H9 (cell line): ENCODE measurements around the gene ASPA. TPM values are rescaled to one million over a fixed set of nuclear protein-coding genes. Genes with fewer than 3 reads are reported as not detected.

Experiments used
- DNase-seq: peaks from one replicate; pipeline ENCODE4 v3.0.0-alpha.2; 2017
- H2AFZ ChIP-seq: one replicate; pipeline ENCODE4 v1.6.1; 2013; ENCODE audit warnings: mild to moderate bottlenecking, low read length, control low read depth, moderate library complexity
- H2AK5ac ChIP-seq: 2 replicates; pipeline ENCODE4 v1.6.1; 2013; ENCODE audit warnings: low read length, control low read depth, mixed read lengths; ENCODE audit not compliant: insufficient read length
- H2BK120ac ChIP-seq: one replicate; pipeline ENCODE4 v1.6.1; 2013; ENCODE audit warnings: low read depth, mild to moderate bottlenecking, low read length, control low read depth, inconsistent platforms; ENCODE audit not compliant: poor library complexity, severe bottlenecking
- H2BK12ac ChIP-seq: 2 replicates; pipeline ENCODE4 v1.6.1; 2013; ENCODE audit warnings: low read length, control low read depth, mixed read lengths, low read depth; ENCODE audit not compliant: insufficient read length
- H2BK15ac ChIP-seq: 2 replicates; pipeline ENCODE4 v1.6.1; 2013; ENCODE audit warnings: low read depth, low read length, control low read depth
- H2BK20ac ChIP-seq: one replicate; pipeline ENCODE4 v1.6.1; 2013; ENCODE audit warnings: low read depth, mild to moderate bottlenecking, low read length, control low read depth, inconsistent platforms; ENCODE audit not compliant: poor library complexity, severe bottlenecking
- H2BK5ac ChIP-seq: 2 replicates; pipeline ENCODE4 v1.6.1; 2013; ENCODE audit warnings: low read length, control low read depth, mixed read lengths; ENCODE audit not compliant: insufficient read length
- H3K14ac ChIP-seq: 2 replicates; pipeline ENCODE4 v1.6.1; 2013; ENCODE audit warnings: low read length, control low read depth; ENCODE audit not compliant: insufficient read depth
- H3K18ac ChIP-seq: 2 replicates; pipeline ENCODE4 v1.6.1; 2013; ENCODE audit warnings: low read depth, mild to moderate bottlenecking, mixed read lengths, low read length, control low read depth; ENCODE audit not compliant: insufficient read length
- H3K23ac ChIP-seq: 2 replicates; pipeline ENCODE4 v1.6.1; 2013; ENCODE audit warnings: low read length, control low read depth, mixed read lengths, low read depth; ENCODE audit not compliant: insufficient read length
- H3K23me2 ChIP-seq: 2 replicates; pipeline ENCODE4 v1.6.1; 2013; ENCODE audit warnings: low read depth, mild to moderate bottlenecking, mixed read lengths, low read length, control low read depth; ENCODE audit not compliant: insufficient read length, poor library complexity, severe bottlenecking
- H3K27ac ChIP-seq: 2 replicates; pipeline ENCODE4 v1.5.1; 2013; ENCODE audit warnings: low read length, control low read depth, mixed read lengths, low read depth; ENCODE audit not compliant: insufficient read length
- H3K27me3 ChIP-seq: 2 replicates; pipeline ENCODE4 v1.6.1; 2013; ENCODE audit warnings: low read length, control low read depth, inconsistent platforms; ENCODE audit not compliant: insufficient read depth
- H3K4ac ChIP-seq: 2 replicates; pipeline ENCODE4 v1.6.1; 2013; ENCODE audit warnings: low read depth, mild to moderate bottlenecking, control low read depth, inconsistent platforms, low read length, moderate library complexity
- H3K4me1 ChIP-seq: 2 replicates; pipeline ENCODE4 v1.6.1; 2013; ENCODE audit warnings: low read length, control low read depth, inconsistent platforms; ENCODE audit not compliant: insufficient read depth
- H3K4me2 ChIP-seq: 2 replicates; pipeline ENCODE4 v1.6.1; 2013; ENCODE audit warnings: low read length, control low read depth, mixed read lengths; ENCODE audit not compliant: insufficient read length, insufficient read depth
- H3K56ac ChIP-seq: 2 replicates; pipeline ENCODE4 v1.6.1; 2013; ENCODE audit warnings: low read depth, mild to moderate bottlenecking, mixed read lengths, low read length, control low read depth; ENCODE audit not compliant: insufficient read length
- H3K79me1 ChIP-seq: 2 replicates; pipeline ENCODE4 v1.6.1; 2013; ENCODE audit warnings: low read depth, mild to moderate bottlenecking, moderate library complexity, low read length, control low read depth, inconsistent platforms; ENCODE audit not compliant: insufficient read depth, poor library complexity, severe bottlenecking
- H3K79me2 ChIP-seq: 2 replicates; pipeline ENCODE4 v1.6.1; 2013; ENCODE audit warnings: low read length, control low read depth, inconsistent platforms; ENCODE audit not compliant: insufficient read depth
- H3K9ac ChIP-seq: 2 replicates; pipeline ENCODE4 v1.6.1; 2013; ENCODE audit warnings: low read length, control low read depth, mixed read lengths; ENCODE audit not compliant: insufficient read length; ENCODE audit errors: extremely low read depth
- H3K9me3 ChIP-seq: one replicate; pipeline ENCODE4 v1.6.1; 2013; ENCODE audit warnings: low read depth, low read length, inconsistent platforms; ENCODE audit not compliant: control insufficient read depth
- H3T11ph ChIP-seq: one replicate; pipeline ENCODE4 v1.6.1; 2013; ENCODE audit warnings: mild to moderate bottlenecking, low read length, control low read depth, inconsistent platforms
- H4K20me1 ChIP-seq: one replicate; pipeline ENCODE4 v1.6.1; 2013; ENCODE audit not compliant: control insufficient read depth, insufficient read length, insufficient read depth
- H4K5ac ChIP-seq: 2 replicates; pipeline ENCODE4 v1.6.1; 2013; ENCODE audit warnings: low read depth, mild to moderate bottlenecking, mixed read lengths, low read length, control low read depth; ENCODE audit not compliant: insufficient read length
- H4K8ac ChIP-seq: replicated peaks from 2 replicates; pipeline ENCODE4 v1.6.1; 2013; ENCODE audit warnings: low read length, control low read depth, mixed read lengths, low read depth; ENCODE audit not compliant: insufficient read length
- H4K91ac ChIP-seq: 2 replicates; pipeline ENCODE4 v1.6.1; 2013; ENCODE audit warnings: low read depth, mild to moderate bottlenecking, moderate library complexity, mixed read lengths, low read length, control low read depth; ENCODE audit not compliant: insufficient read length
- H3K27ac Mint-ChIP-seq, 3 experiments: 2 replicates in 2 of 3; 3 replicates in 1 of 3; pipeline ENCODE4 v1.8.0; 2020 to 2021; ENCODE audit warnings: mixed read lengths in 3 of 3, mild to moderate bottlenecking in 1 of 3, moderate library complexity in 1 of 3
- H3K27me3 Mint-ChIP-seq: 2 replicates; pipeline ENCODE4 v1.8.0; 2021; ENCODE audit warnings: low read depth, mild to moderate bottlenecking, moderate library complexity, mixed read lengths
- H3K36me3 Mint-ChIP-seq, 3 experiments: 2 replicates in 2 of 3; 3 replicates in 1 of 3; pipeline ENCODE4 v1.8.0; 2020 to 2021; ENCODE audit warnings: low read depth in 3 of 3, mixed read lengths in 3 of 3; ENCODE audit not compliant: insufficient read depth in 1 of 3
- H3K4me1 Mint-ChIP-seq, 2 experiments: 2 replicates each; pipeline ENCODE4 v1.8.0; 2020; ENCODE audit warnings: mixed read lengths in 2 of 2
- H3K4me3 Mint-ChIP-seq, 2 experiments: 2 replicates in 1 of 2; 3 replicates in 1 of 2; pipeline ENCODE4 v1.8.0; 2020 to 2021; ENCODE audit warnings: mild to moderate bottlenecking in 2 of 2, mixed read lengths in 2 of 2, moderate library complexity in 1 of 2
- H3K9me3 Mint-ChIP-seq, 2 experiments: 2 replicates in 1 of 2; 3 replicates in 1 of 2; pipeline ENCODE4 v1.8.0; 2020; ENCODE audit warnings: mild to moderate bottlenecking in 2 of 2, mixed read lengths in 2 of 2, moderate library complexity in 1 of 2
- CTCF ChIP-seq: fragments of 200-600 bp; sonication (generic); conservative IDR thresholded peaks from 3 replicates; pipeline ENCODE4 v1.8.0; 2021; ENCODE audit warnings: antibody characterized with exemption, mild to moderate bottlenecking
- WGBS: extraction: QIAGEN DNeasy Blood & Tissue Kit; methylation state at CpG from one replicate; pipeline ENCODE4 v1.1.7; 2013; ENCODE audit warnings: missing lambda C conversion rate, low lambda C conversion rate, mixed read lengths; ENCODE audit not compliant: insufficient read length; ENCODE audit errors: extremely low coverage; 5-methylcytosine and 5-hydroxymethylcytosine counted together
- total RNA-seq: library from RNA; stranded (reverse); gene quantifications from 2 replicates; pipeline ENCODE4 v1.2.1, GENCODE V29; 2021

The ASPA gene
- total RNA-seq, 1 experiment from 2014 or later = not detected

- no peaks in the 10 kb centered on the region for H4K20me1 ChIP-seq
- no peaks in the 10 kb centered on the region for H3K4me1 ChIP-seq
- H3K4me1 Mint-ChIP-seq = peaks cover 11 to 26% of the 10 kb centered on the region in 2 experiments
- H3K79me1 ChIP-seq = no peaks in the 10 kb centered on the region
- H2BK120ac ChIP-seq = no peak overlapping the region
- H3K23me2 ChIP-seq = no peaks in the 10 kb centered on the region
- H3K14ac ChIP-seq = no peak overlapping the region
- no peaks in the 10 kb centered on the region for H3K36me3 Mint-ChIP-seq
- TF ChIP-seq CTCF = no peak
- DNase-seq = no peak
- H3K27ac Mint-ChIP-seq = no peak overlapping the region
- H3K4me3 Mint-ChIP-seq = no peak overlapping the region; a peak in 1 of 5 replicates
- H3K27me3 ChIP-seq = no peaks in the 10 kb centered on the region
- no peak overlapping the region for H2AK5ac ChIP-seq
- no peak overlapping the region for H2BK12ac ChIP-seq
- no peak overlapping the region for H2BK15ac ChIP-seq
- H2BK20ac ChIP-seq = no peak overlapping the region
- no peak overlapping the region for H3K56ac ChIP-seq
- no peak overlapping the region for H2AFZ ChIP-seq
- WGBS = no CpG with 5 or more reads among the region's 8 CpGs
- no peaks in the 10 kb centered on the region for H3K9me3 ChIP-seq
- H2BK5ac ChIP-seq = no peak overlapping the region
- H3K4ac ChIP-seq = no peak overlapping the region
- H4K91ac ChIP-seq = no peak overlapping the region
- H4K8ac ChIP-seq = no peak overlapping the region
- H3K4me2 ChIP-seq = no peak overlapping the region
- H3K27me3 Mint-ChIP-seq = no peaks in the 10 kb centered on the region; the same call in 1 of the 2 replicates
- no peaks in the 10 kb centered on the region for H3K79me2 ChIP-seq
- no peak overlapping the region for H3K9ac ChIP-seq
- no peak overlapping the region for H3K18ac ChIP-seq
- H3K27ac ChIP-seq = no peak overlapping the region
- H3K9me3 Mint-ChIP-seq = no peaks in the 10 kb centered on the region
- H3T11ph ChIP-seq = no peak overlapping the region
- H4K5ac ChIP-seq = no peak overlapping the region
- H3K23ac ChIP-seq = no peak overlapping the region
Measured at GRCh38 chr17:3527896-3528295, 52.1 kb downstream of the ASPA start.
